K562 (cell line): Measurements from ENCODE around the gene SLMAP. TPM values are rescaled to one million over a fixed set of nuclear protein-coding genes. Genes with fewer than 3 reads are reported as not detected.
A peak's percentile ranks its signal among the peaks of the same experiment; 100 is the strongest.

Experiments
- ATAC-seq: fragments of 200-7000 bp; cut with Tn5 transposase; 3 replicates; pipeline ENCODE4 v1.9.1; 2020; ENCODE audit warnings: moderate library complexity
- BruUV-seq: library from RNA; stranded (reverse); fragments of 400-500 nt; replicated peaks from 2 replicates; lab custom pipeline; 2021; lab: Mats Ljungman, UMichigan
- CTCF ChIA-PET: fragments of 300-600 bp; formaldehyde crosslinking; extraction: SDS; loops from one replicate; lab custom pipeline; 2021; ENCODE audit warnings: low intra/inter-chr PET ratio; lab: Yijun Ruan, JAX
- POLR2A ChIA-PET: fragments of 300-600, 350-650 bp; sonication (Branson Sonifier 250); formaldehyde crosslinking; extraction: SDS; loops from one replicate; lab custom pipeline; 2021; ENCODE audit warnings: antibody characterized with exemption, inconsistent platforms; lab: Yijun Ruan, JAX
- DNase-seq, 4 experiments: peaks; one replicate each; pipeline versions ENCODE4 v3.0.0 to v3.0.0-alpha.2; 2011 to 2018; ENCODE audit warnings: low spot score in 3 of 4, mixed read lengths in 3 of 4; ENCODE audit errors: extremely low read depth in 1 of 4
- FAIRE-seq: peaks from 2 replicates; lab custom pipeline; 2011; peaks lifted over from hg19 to GRCh38; lab: Jason Lieb, UNC
- H2AFZ ChIP-seq: 2 replicates; pipeline ENCODE4 v1.6.0; 2011; ENCODE audit warnings: low read depth, low read length, control low read depth, inconsistent platforms
- H3K27ac ChIP-seq: fragments of 200-600 bp; 3 replicates; pipeline ENCODE4 v1.8.0; 2011; ENCODE audit warnings: low read depth, mild to moderate bottlenecking, control low read depth, inconsistent platforms, low read length, moderate library complexity, mixed read lengths; ENCODE audit errors: extremely low read depth
- H3K27me3 ChIP-seq, 2 experiments: fragments of 300-600 bp in 1 of 2; 2 replicates in 1 of 2; 3 replicates in 1 of 2; pipeline versions ENCODE4 v1.6.0 to v1.8.0; 2011; ENCODE audit warnings: inconsistent platforms in 2 of 2, low read length in 2 of 2, mild to moderate bottlenecking in 1 of 2, mixed read lengths in 1 of 2, moderate library complexity in 1 of 2; ENCODE audit not compliant: control insufficient read depth in 2 of 2, insufficient read depth in 2 of 2
- H3K36me3 ChIP-seq: fragments of 300-600 bp; 3 replicates; pipeline ENCODE4 v1.8.0; 2011; ENCODE audit warnings: mild to moderate bottlenecking, low read length, inconsistent platforms; ENCODE audit not compliant: control insufficient read depth, insufficient read depth
- H3K4me1 ChIP-seq, 2 experiments: fragments of 200-600 bp in 1 of 2; replicated peaks in 1 of 2; 2 replicates in 1 of 2; 3 replicates in 1 of 2; pipeline versions ENCODE4 v1.5.1 to v1.8.0; 2011; ENCODE audit warnings: inconsistent platforms in 2 of 2, low read length in 2 of 2, mild to moderate bottlenecking in 1 of 2, mixed read lengths in 1 of 2, moderate library complexity in 1 of 2; ENCODE audit not compliant: control insufficient read depth in 2 of 2, insufficient read depth in 2 of 2
- H3K4me2 ChIP-seq: 2 replicates; pipeline ENCODE4 v1.6.1; 2011; ENCODE audit warnings: low read length, control low read depth, inconsistent platforms, mixed read lengths; ENCODE audit not compliant: insufficient read depth
- H3K4me3 ChIP-seq: fragments of 200-600 bp; sonication (generic), shearing (Covaris generic); 2 replicates; pipeline ENCODE4 v1.5.1; 2016; ENCODE audit warnings: control low read depth, inconsistent platforms
- H3K79me2 ChIP-seq: fragments of 200-600 bp; 3 replicates; pipeline ENCODE4 v1.8.0; 2011; ENCODE audit warnings: low read length, inconsistent platforms; ENCODE audit not compliant: control insufficient read depth, insufficient read depth
- H3K9ac ChIP-seq, 2 experiments: 2 replicates each; pipeline versions ENCODE4 v1.6.0 to v1.6.1; 2011; ENCODE audit warnings: low read depth in 2 of 2, low read length in 2 of 2, control low read depth in 1 of 2, inconsistent platforms in 1 of 2, mild to moderate bottlenecking in 1 of 2, mixed read lengths in 1 of 2; ENCODE audit not compliant: insufficient read depth in 1 of 2
- H3K9me1 ChIP-seq: one replicate; pipeline ENCODE4 v1.6.0; 2011; ENCODE audit warnings: inconsistent platforms, mild to moderate bottlenecking, low read length, moderate library complexity; ENCODE audit not compliant: control insufficient read depth, insufficient read depth
- H3K9me3 ChIP-seq: replicated peaks from 2 replicates; pipeline ENCODE4 v1.5.1; 2011; ENCODE audit warnings: low read depth, low read length, inconsistent platforms; ENCODE audit not compliant: control insufficient read depth, insufficient read depth
- H4K20me1 ChIP-seq: replicated peaks from 2 replicates; pipeline ENCODE4 v1.6.1; 2011; ENCODE audit warnings: low read length, inconsistent platforms, mixed read lengths; ENCODE audit not compliant: control insufficient read depth, insufficient read depth
- BCOR ChIP-seq: fragments of 450-650 bp; IDR thresholded peaks from 2 replicates; pipeline ENCODE4 v1.6.1; 2016
- CEBPG ChIP-seq, 3 experiments: fragments of 200-800 bp in 1 of 3; sonication (Bioruptor generic) in 1 of 3; sonication (generic) in 1 of 3; formaldehyde crosslinking in 1 of 3; IDR thresholded peaks in 2 of 3; conservative IDR thresholded peaks in 1 of 3; 2 replicates each; pipeline versions ENCODE4 v1.6.1 to v1.8.0; 2016 to 2022; ENCODE audit warnings: missing compliant biosample characterization in 2 of 3, missing genetic modification characterization in 2 of 3, mild to moderate bottlenecking in 1 of 3, missing genetic modification reagents in 1 of 3
- E2F3 ChIP-seq: fragments of 250-450 bp; sonication (Bioruptor Pico); IDR thresholded peaks from 2 replicates; pipeline ENCODE4 v1.4.0; 2020; ENCODE audit warnings: mild to moderate bottlenecking
- ELF1 ChIP-seq: fragments of 200-800 bp; sonication (Bioruptor generic); IDR thresholded peaks from 2 replicates; pipeline ENCODE4 v1.6.1; 2016; ENCODE audit warnings: missing genetic modification characterization, missing compliant biosample characterization
- FOXJ2 ChIP-seq: fragments of 200-800 bp; sonication (Bioruptor generic); IDR thresholded peaks from 2 replicates; pipeline ENCODE4 v1.6.1; 2016; ENCODE audit warnings: missing genetic modification characterization, missing compliant biosample characterization
- FOXK2 ChIP-seq, 2 experiments: fragments of 450-650 bp; IDR thresholded peaks in 1 of 2; conservative IDR thresholded peaks in 1 of 2; 2 replicates each; pipeline ENCODE4 v1.6.1; 2016; ENCODE audit warnings: low read depth in 2 of 2, mild to moderate bottlenecking in 1 of 2
- KAT7 ChIP-seq: sonication (generic); formaldehyde crosslinking; IDR thresholded peaks from 2 replicates; pipeline ENCODE4 v1.8.0; 2022; ENCODE audit warnings: missing genetic modification reagents, mild to moderate bottlenecking, borderline replicate concordance
- MCM2 ChIP-seq: fragments of 450-650 bp; IDR thresholded peaks from 2 replicates; pipeline ENCODE4 v1.6.1; 2017; ENCODE audit warnings: low read depth, mild to moderate bottlenecking
- PYGO2 ChIP-seq: fragments of 450-650 bp; IDR thresholded peaks from 2 replicates; pipeline ENCODE4 v1.6.1; 2016; ENCODE audit warnings: mild to moderate bottlenecking, missing genetic modification characterization, moderate library complexity, missing compliant biosample characterization
- RFX5 ChIP-seq: IDR thresholded peaks from 2 replicates; pipeline ENCODE4 v1.6.1; 2011; ENCODE audit warnings: low read depth, mild to moderate bottlenecking, improper control_type of control experiment, low read length
- RUNX1 ChIP-seq: sonication (generic); IDR thresholded peaks from 2 replicates; pipeline ENCODE4 v1.6.1; 2016; ENCODE audit warnings: antibody characterized with exemption, low read depth
- SAP30 ChIP-seq: fragments of 200-600 bp; sonication (generic); IDR thresholded peaks from 2 replicates; pipeline ENCODE4 v1.6.1; 2012; ENCODE audit warnings: borderline replicate concordance, low read depth, mild to moderate bottlenecking, moderate library complexity, low read length, control low read depth, inconsistent platforms; ENCODE audit not compliant: insufficient read depth, poor library complexity, severe bottlenecking
- SRSF7 ChIP-seq: fragments of 200-400 bp; formaldehyde crosslinking; optimal IDR thresholded peaks from 2 replicates; pipeline ENCODE3; 2017; ENCODE audit warnings: mild to moderate bottlenecking, low read depth, low read length
- TBL1XR1 ChIP-seq, 2 experiments: IDR thresholded peaks; 2 replicates each; pipeline ENCODE4 v1.6.1; 2012; ENCODE audit warnings: improper control_type of control experiment in 2 of 2, low read length in 2 of 2, mild to moderate bottlenecking in 1 of 2
- XRCC4 ChIP-seq: IDR thresholded peaks from one replicate; pipeline ENCODE4 v1.6.1; 2011; ENCODE audit not compliant: insufficient read depth, insufficient read length; ENCODE audit errors: extremely low read depth
- ZNF124 ChIP-seq: sonication (generic); formaldehyde crosslinking; IDR thresholded peaks from 2 replicates; pipeline ENCODE4 v1.8.1; 2022; ENCODE audit warnings: missing genetic modification reagents
- ZNF175 ChIP-seq: fragments of 200-800 bp; sonication (Bioruptor generic); IDR thresholded peaks from 2 replicates; pipeline ENCODE4 v1.6.1; 2016; ENCODE audit warnings: low read depth, mild to moderate bottlenecking, missing genetic modification characterization, missing compliant biosample characterization
- ZNF224 ChIP-seq: sonication (generic); formaldehyde crosslinking; IDR thresholded peaks from 2 replicates; pipeline ENCODE4 v1.8.0; 2022; ENCODE audit warnings: mild to moderate bottlenecking, missing genetic modification reagents
- ZNF282 ChIP-seq: sonication (generic); formaldehyde crosslinking; IDR thresholded peaks from 2 replicates; pipeline ENCODE4 v1.8.1; 2023; ENCODE audit warnings: missing genetic modification reagents
- ZNF668 ChIP-seq: fragments of 250-450 bp; sonication (Bioruptor Pico); IDR thresholded peaks from 2 replicates; pipeline ENCODE4 v1.8.0; 2022; ENCODE audit warnings: mild to moderate bottlenecking, inconsistent platforms
- WGBS: fragments of 100-300 bp; shearing (Covaris generic); methylation state at CpG from one replicate; pipeline ENCODE4 v1.1.6; 2016; ENCODE audit warnings: low coverage, mixed read lengths; ENCODE audit not compliant: insufficient coverage; ENCODE audit errors: missing lambda C conversion rate; 5-methylcytosine and 5-hydroxymethylcytosine counted together
- in situ Hi-C: fragments of 300-500 bp; cut with MboI; formaldehyde crosslinking; loops from 4 replicates; pipeline ENCODE4 v1.15.0; 2018; ENCODE audit warnings: inconsistent platforms, mixed read lengths
- intact Hi-C: fragments of 100-400 bp; cut with micrococcal nuclease; formaldehyde crosslinking; loops from 2 replicates; pipeline ENCODE4 v1.14.2; 2022
- polyA plus RNA-seq, 8 experiments: library from polyadenylated mRNA; depleted of rRNA in 4 of 8; stranded (reverse) in 5 of 8; unstranded in 3 of 8; fragments of >200 nt; fragmentation: Nextera tagmentation in 2 of 8; fragmentation: Illumina TruSeq in 1 of 8; extraction: Ambion mirVana in 2 of 8; extraction: Trizol in 1 of 8; gene quantifications; 2 replicates each; pipeline versions ENCODE4 v1.2.1 to v1.2.3, GENCODE V29; 2011 to 2014; ENCODE audit warnings: inconsistent platforms in 1 of 8, missing spikeins in 1 of 8
- total RNA-seq, 7 experiments: library from RNA; depleted of rRNA in 6 of 7; stranded (reverse); fragments of >200 nt in 6 of 7; fragmentation: Illumina TruSeq in 2 of 7; extraction: Trizol in 2 of 7; gene quantifications; 2 replicates each; pipeline versions ENCODE4 v1.2.1 to v1.2.3, GENCODE V29; 2011 to 2021; ENCODE audit warnings: low replicate concordance in 1 of 7
- TF ChIP-seq, protein P1 (sequence below): sonication (generic); IDR thresholded peaks from 2 replicates; pipeline ENCODE4 v1.6.1; 2016
- TF ChIP-seq, protein P2 (sequence below): sonication (generic); formaldehyde crosslinking; IDR thresholded peaks from 2 replicates; pipeline ENCODE4 v1.8.0; 2022; ENCODE audit warnings: missing genetic modification reagents, mild to moderate bottlenecking, borderline replicate concordance

The SLMAP gene
- total and polyA plus RNA-seq, 9 of the 15 experiments (the other 6 are each of a cell fraction or from before 2014, with no cell fraction given): 12.1 to 50.7 (median 28.3) TPM

DNA sequence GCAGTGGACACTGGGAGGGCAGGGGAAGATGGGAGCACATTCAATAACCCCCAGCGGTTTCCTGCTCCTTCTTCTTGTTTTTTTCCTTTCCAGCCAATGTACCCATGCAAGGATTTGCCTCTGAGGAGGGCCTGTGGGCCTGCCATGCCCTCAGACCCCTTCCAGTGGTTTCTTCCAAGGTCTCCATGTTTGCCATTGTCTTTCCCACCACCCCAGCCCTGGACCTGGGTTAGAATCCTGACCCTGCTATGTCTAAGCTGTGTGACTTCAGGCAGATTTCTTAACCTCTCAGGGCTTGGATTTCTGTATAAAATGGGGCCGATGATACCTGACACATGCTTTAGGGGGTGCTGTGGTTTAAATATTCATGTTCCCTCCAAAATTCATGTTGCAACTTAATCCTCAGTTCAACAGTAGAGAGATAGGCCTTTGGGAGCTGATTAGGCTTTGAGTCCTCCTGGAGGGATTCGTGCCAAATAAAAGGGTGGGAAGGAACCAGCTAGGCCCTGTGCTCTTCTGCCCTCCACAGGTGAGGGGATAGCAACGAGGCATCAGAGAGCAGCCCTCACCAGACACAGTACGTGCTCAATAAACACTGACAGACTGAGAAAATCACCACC lies 205.8 kb downstream of the SLMAP start:
- in situ Hi-C loops (no loop called here), intact Hi-C loops (loop anchor here (1.0 to 5.0 kb wide), 2 partner anchors 45 to 212 kb away; partner anchors contain the start of gene FLNB)
- H3K9ac ChIP-seq: no peak overlapping the region
- H3K79me2 ChIP-seq: no peaks in the 10 kb centered on the region
- no peaks in the 10 kb centered on the region for H3K36me3 ChIP-seq
- peaks cover 16 to 22% of the 10 kb centered on the region in 2 experiments for H3K4me1 ChIP-seq
- H3K27me3 ChIP-seq: no peaks in the 10 kb centered on the region
- no peak overlapping the region for H2AFZ ChIP-seq
- FAIRE-seq: peak; percentile 83
- peak; percentile 65 for ATAC-seq
- H3K9me3 ChIP-seq: no peaks in the 10 kb centered on the region
- ChIA-PET CTCF (no interaction called here), POLR2A (interaction anchor here (1.1 to 1.3 kb wide), 2 partner anchors 10 to 204 kb away, joined by 3 to 4 read pairs; no protein-coding TSS in a partner anchor)
- BruUV-seq: no TSS peak
- no peaks in the 10 kb centered on the region for H3K9me1 ChIP-seq
- peak; percentile 14 to 55 (median 25) for DNase-seq
- WGBS: 40% methylated on average over 3 of the region's 5 CpGs
- H3K4me3 ChIP-seq: no peak overlapping the region
- H3K4me2 ChIP-seq: no peak overlapping the region
- no peaks in the 10 kb centered on the region for H4K20me1 ChIP-seq
- no peak overlapping the region for H3K27ac ChIP-seq
- TF ChIP-seq ZNF124 (CRISPR knock-in tag) (no peak), FOXK2 (conservative IDR thresholded peaks at IDR 0.05 in 1 of 2, IDR thresholded peaks at IDR 0.05 in 1 of 2; ENCODE audit: low read depth in 2 of 2) (no peak), XRCC4 (no peak), MCM2 (no peak), FOXJ2 (no peak), TBL1XR1 (IDR thresholded peaks at IDR 0.05; ENCODE audit: low read length in 2 of 2) (no peak), ZNF224 (CRISPR knock-in tag) (no peak), SRSF7 (no peak), CEBPG (CRISPR knock-in tag; IDR thresholded peaks at IDR 0.05) (0 out of 2 replicates have a peak, but pooled peaks have one; percentile 31), CEBPG (tag; conservative IDR thresholded peaks at IDR 0.05 in 1 of 2, IDR thresholded peaks at IDR 0.05 in 1 of 2) (no peak; a peak in 2 of 4 replicates), ZNF282 (CRISPR knock-in tag) (no peak), E2F3 (CRISPR knock-in tag) (0 out of 2 replicates have a peak, but pooled peaks have one; percentile 31), PYGO2 (no peak), ZNF175 (CRISPR knock-in tag) (no peak), BCOR (peak; percentile 57; the same call in 1 of the 2 replicates), ZNF668 (no peak), ELF1 (tag) (no peak), RFX5 (no peak), SAP30 (no peak), RUNX1 (no peak), KAT7 (CRISPR knock-in tag) (no peak)
- TF ChIP-seq, protein P1, sequence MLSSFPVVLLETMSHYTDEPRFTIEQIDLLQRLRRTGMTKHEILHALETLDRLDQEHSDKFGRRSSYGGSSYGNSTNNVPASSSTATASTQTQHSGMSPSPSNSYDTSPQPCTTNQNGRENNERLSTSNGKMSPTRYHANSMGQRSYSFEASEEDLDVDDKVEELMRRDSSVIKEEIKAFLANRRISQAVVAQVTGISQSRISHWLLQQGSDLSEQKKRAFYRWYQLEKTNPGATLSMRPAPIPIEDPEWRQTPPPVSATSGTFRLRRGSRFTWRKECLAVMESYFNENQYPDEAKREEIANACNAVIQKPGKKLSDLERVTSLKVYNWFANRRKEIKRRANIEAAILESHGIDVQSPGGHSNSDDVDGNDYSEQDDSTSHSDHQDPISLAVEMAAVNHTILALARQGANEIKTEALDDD: peak; percentile 68; the same call in 1 of the 2 replicates
- TF ChIP-seq, protein P2, sequence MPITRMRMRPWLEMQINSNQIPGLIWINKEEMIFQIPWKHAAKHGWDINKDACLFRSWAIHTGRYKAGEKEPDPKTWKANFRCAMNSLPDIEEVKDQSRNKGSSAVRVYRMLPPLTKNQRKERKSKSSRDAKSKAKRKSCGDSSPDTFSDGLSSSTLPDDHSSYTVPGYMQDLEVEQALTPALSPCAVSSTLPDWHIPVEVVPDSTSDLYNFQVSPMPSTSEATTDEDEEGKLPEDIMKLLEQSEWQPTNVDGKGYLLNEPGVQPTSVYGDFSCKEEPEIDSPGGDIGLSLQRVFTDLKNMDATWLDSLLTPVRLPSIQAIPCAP: no peak
